GM12891 (cell line): ENCODE measurements around the gene TXNRD1.

Experiments used
- POLR2A ChIP-seq: IDR thresholded peaks from 2 replicates; pipeline ENCODE4 v1.6.1; 2011; ENCODE audit warnings: low read depth, low read length, control low read depth
- POLR2AphosphoS5 ChIP-seq: IDR thresholded peaks from 2 replicates; pipeline ENCODE4 v1.6.1; 2011; ENCODE audit warnings: low read depth, low read length, control low read depth
- SPI1 ChIP-seq: IDR thresholded peaks from 2 replicates; pipeline ENCODE4 v1.6.1; 2011; ENCODE audit warnings: low read depth, low read length, control low read depth
- TAF1 ChIP-seq: IDR thresholded peaks from 2 replicates; pipeline ENCODE4 v1.6.1; 2011; ENCODE audit warnings: low read depth, low read length, control low read depth

DNA sequence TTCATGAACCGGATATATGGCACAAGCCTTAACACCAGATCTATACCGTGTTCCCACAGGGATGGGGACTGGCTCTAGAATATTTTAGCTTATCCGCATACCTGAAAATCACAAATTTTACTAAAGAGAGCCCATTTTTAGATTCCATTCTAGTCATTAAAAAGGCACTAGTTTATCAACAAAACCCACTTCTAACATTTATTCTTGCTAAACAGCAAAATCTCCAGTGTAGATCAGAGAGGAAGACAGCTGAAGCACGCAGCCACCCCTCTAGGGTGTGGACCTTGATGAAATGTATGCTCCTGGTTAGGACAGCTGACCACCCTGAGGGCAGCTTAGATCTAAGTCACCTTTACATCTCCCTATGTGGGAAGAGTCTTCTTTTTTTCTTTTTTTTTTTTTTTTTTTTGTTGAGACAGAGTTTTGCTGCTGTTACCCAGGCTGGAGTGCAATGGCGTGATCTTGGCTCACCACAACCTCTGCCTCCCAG is 150.4 kb downstream of the TXNRD1 start:
- TF ChIP-seq POLR2A (no peak), TAF1 (no peak), POLR2AphosphoS5 (no peak), SPI1 (no peak)
